ENCODE measurements around the gene ITPRIPL1. TPM values are rescaled to one million over a fixed set of nuclear protein-coding genes. Genes with fewer than 3 reads are reported as not detected.

Gene ITPRIPL1
- polyA plus RNA-seq, 1 experiment = 0.52 TPM

GRCh38 chr2:96336873-96337272 lies 11.8 kb downstream of the ITPRIPL1 start:
- Histone ChIP-seq H3K4me3 (ENCODE audit: low read depth, low read length) (no peak overlapping the region), H3K27me3 (ENCODE audit: control insufficient read depth, insufficient read depth, low read length) (no peaks in the 10 kb centered on the region), H3K36me3 (ENCODE audit: control insufficient read depth, insufficient read depth, low read length) (no peaks in the 10 kb centered on the region)
- ChIA-PET POLR2A (no interaction called here), CTCF (interaction anchor here (0.6 kb wide), 1 partner anchor 21 kb away, joined by 6 read pairs; no protein-coding TSS in a partner anchor)
- TF ChIP-seq CTCF (IDR thresholded peaks at IDR 0.05; ENCODE audit: insufficient read depth, low read depth, low read length) = no peak
- DNase-seq (ENCODE audit: low read depth) = no peak

GRCh38 chr2:96340493-96341414 lies 15.6 kb downstream of the ITPRIPL1 start:
- no peak for DNase-seq (ENCODE audit: low read depth)
- ChIA-PET CTCF (interaction anchor here (1.3 kb wide), 1 partner anchor 12 kb away, joined by 4 read pairs; no protein-coding TSS in a partner anchor), POLR2A (no interaction called here)
- Histone ChIP-seq H3K4me3 (ENCODE audit: low read depth, low read length) (no peak overlapping the region), H3K36me3 (ENCODE audit: control insufficient read depth, insufficient read depth, low read length) (no peaks in the 10 kb centered on the region; the same call in 1 of the 2 replicates), H3K27me3 (ENCODE audit: control insufficient read depth, insufficient read depth, low read length) (no peaks in the 10 kb centered on the region)
- TF ChIP-seq CTCF (IDR thresholded peaks at IDR 0.05; ENCODE audit: insufficient read depth, low read depth, low read length) = no peak

- H3K36me3 ChIP-seq (ENCODE audit: control insufficient read depth, insufficient read depth, low read length) = no peaks in the 10 kb centered on the region; the same call in 1 of the 2 replicates
- no peak overlapping the region for H3K4me3 ChIP-seq (ENCODE audit: low read depth, low read length)
- ChIA-PET POLR2A (no interaction called here), CTCF (interaction anchor here (1.1 to 1.3 kb wide), 2 partner anchors 11 to 17 kb away, joined by 4 read pairs; no protein-coding TSS in a partner anchor)
- DNase-seq (ENCODE audit: low read depth) = no peak
- H3K27me3 ChIP-seq (ENCODE audit: control insufficient read depth, insufficient read depth, low read length) = no peaks in the 10 kb centered on the region
- TF ChIP-seq CTCF (IDR thresholded peaks at IDR 0.05; ENCODE audit: insufficient read depth, low read depth, low read length) = no peak
These were observed 16.5 kb downstream of the ITPRIPL1 start for GRCh38 chr2:96341641-96342040.

GRCh38 chr2:96342085-96342484 lies 17.0 kb downstream of the ITPRIPL1 start:
- Histone ChIP-seq H3K4me3 (ENCODE audit: low read depth, low read length) (no peak overlapping the region), H3K36me3 (ENCODE audit: control insufficient read depth, insufficient read depth, low read length) (no peaks in the 10 kb centered on the region; the same call in 1 of the 2 replicates), H3K27me3 (ENCODE audit: control insufficient read depth, insufficient read depth, low read length) (no peaks in the 10 kb centered on the region)
- no peak for DNase-seq (ENCODE audit: low read depth)
- no peak for TF ChIP-seq CTCF (IDR thresholded peaks at IDR 0.05; ENCODE audit: insufficient read depth, low read depth, low read length)
- POLR2A ChIA-PET = no interaction called here
- CTCF ChIA-PET = interaction anchor here (1.1 kb wide), 1 partner anchor 17 kb away, joined by 4 read pairs; no protein-coding TSS in a partner anchor

GRCh38 chr2:96344011-96344410 lies 18.9 kb downstream of the ITPRIPL1 start:
- ChIA-PET CTCF (no interaction called here), POLR2A (no interaction called here)
- no peaks in the 10 kb centered on the region; the same call in 1 of the 2 replicates for H3K36me3 ChIP-seq (ENCODE audit: control insufficient read depth, insufficient read depth, low read length)
- TF ChIP-seq CTCF (IDR thresholded peaks at IDR 0.05; ENCODE audit: insufficient read depth, low read depth, low read length) = no peak
- H3K4me3 ChIP-seq (ENCODE audit: low read depth, low read length) = no peak overlapping the region
- H3K27me3 ChIP-seq (ENCODE audit: control insufficient read depth, insufficient read depth, low read length) = no peaks in the 10 kb centered on the region
- no peak for DNase-seq (ENCODE audit: low read depth)
